ENCODE data around the gene POPDC3.

DNA sequence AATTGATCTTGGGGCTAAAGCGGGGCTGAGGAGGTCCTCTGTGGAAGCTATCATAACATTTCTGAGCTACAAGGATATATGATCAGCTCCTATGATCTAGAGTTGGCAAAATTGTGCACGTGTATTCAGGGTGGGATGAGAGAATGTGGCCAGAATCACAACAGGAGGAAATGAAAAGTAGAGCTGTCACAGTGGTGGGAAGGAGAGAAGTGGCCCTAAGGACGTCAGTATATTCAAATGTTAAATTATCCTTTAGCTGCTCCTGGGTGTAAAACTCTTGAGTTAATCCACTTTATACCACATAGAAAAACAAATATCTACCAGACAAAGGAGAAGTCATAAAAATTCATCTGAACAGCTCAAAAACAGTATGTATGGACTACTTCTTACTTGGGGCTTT, 14.8 kb upstream of the POPDC3 start:
- no peak for TF ChIP-seq CTCF (IDR thresholded peaks at IDR 0.05)
- TF ChIP-seq POLR2A (IDR thresholded peaks at IDR 0.05): no peak

All from body of pancreas (tissue), 4 donors.